Activated gamma-delta T cell treated with anti-CD3 and anti-CD28 coated beads, Interleukin-2, amount 50 U/mL, for 16 hours (primary cell): Measurements from ENCODE around the gene FKBP11.
"Not testable (repeated sequence)": the region's sequence is repeated elsewhere in the genome, so short reads cannot be mapped to it uniquely, and the experiment has no call there.

Source experiments
- DNase-seq: peaks from one replicate; pipeline ENCODE4 v3.0.0-alpha.2; 2020; ENCODE audit warnings: low read depth

The FKBP11 gene

GRCh38 chr12:48903982-48904411 lies 21.3 kb downstream of the FKBP11 start:
- DNase-seq = peak; percentile 77

- no peak for DNase-seq
Measured at GRCh38 chr12:48903363-48903981, 21.8 kb downstream of the FKBP11 start.

GRCh38 chr12:48901278-48901677 lies 24.0 kb downstream of the FKBP11 start:
- no peak for DNase-seq

- DNase-seq = no peak
Measured at GRCh38 chr12:48899651-48900050, 25.6 kb downstream of the FKBP11 start.

- DNase-seq = no peak
Measured at GRCh38 chr12:48894271-48894670, 31.0 kb downstream of the FKBP11 start.

- peak; percentile 49 for DNase-seq
Measured at GRCh38 chr12:48890657-48891418, 34.5 kb downstream of the FKBP11 start.

GRCh38 chr12:48889679-48890078 lies 35.6 kb downstream of the FKBP11 start:
- no peak for DNase-seq

GRCh38 chr12:48883305-48884161 lies 41.8 kb downstream of the FKBP11 start:
- no peak for DNase-seq

GRCh38 chr12:48882972-48883304 lies 42.4 kb downstream of the FKBP11 start:
- DNase-seq = no peak

- no peak for DNase-seq
Measured at GRCh38 chr12:48882315-48882687, 43.0 kb downstream of the FKBP11 start.

- no peak for DNase-seq
Measured at GRCh38 chr12:48881686-48882314, 43.5 kb downstream of the FKBP11 start.

GRCh38 chr12:48880647-48881046 lies 44.6 kb downstream of the FKBP11 start:
- DNase-seq = no peak

GRCh38 chr12:48878548-48878947 lies 46.7 kb downstream of the FKBP11 start:
- DNase-seq = no peak

- no peak for DNase-seq
Measured at GRCh38 chr12:48875944-48876515, 49.3 kb downstream of the FKBP11 start.

- not testable (repeated sequence) for DNase-seq
Measured at GRCh38 chr12:48873534-48873933, 51.8 kb downstream of the FKBP11 start.

GRCh38 chr12:48873096-48873495 lies 52.2 kb downstream of the FKBP11 start:
- no peak for DNase-seq
